ENCODE results near the gene PLK5.
"Not testable (repeated sequence)": the region's sequence is repeated elsewhere in the genome, so short reads cannot be mapped to it uniquely, and the experiment has no call there.

Gene PLK5

GRCh38 chr19:1532003-1532402, 8.1 kb downstream of the PLK5 start:
- H3K27ac ChIP-seq, result no peak overlapping the region
- TF ChIP-seq, protein P1, sequence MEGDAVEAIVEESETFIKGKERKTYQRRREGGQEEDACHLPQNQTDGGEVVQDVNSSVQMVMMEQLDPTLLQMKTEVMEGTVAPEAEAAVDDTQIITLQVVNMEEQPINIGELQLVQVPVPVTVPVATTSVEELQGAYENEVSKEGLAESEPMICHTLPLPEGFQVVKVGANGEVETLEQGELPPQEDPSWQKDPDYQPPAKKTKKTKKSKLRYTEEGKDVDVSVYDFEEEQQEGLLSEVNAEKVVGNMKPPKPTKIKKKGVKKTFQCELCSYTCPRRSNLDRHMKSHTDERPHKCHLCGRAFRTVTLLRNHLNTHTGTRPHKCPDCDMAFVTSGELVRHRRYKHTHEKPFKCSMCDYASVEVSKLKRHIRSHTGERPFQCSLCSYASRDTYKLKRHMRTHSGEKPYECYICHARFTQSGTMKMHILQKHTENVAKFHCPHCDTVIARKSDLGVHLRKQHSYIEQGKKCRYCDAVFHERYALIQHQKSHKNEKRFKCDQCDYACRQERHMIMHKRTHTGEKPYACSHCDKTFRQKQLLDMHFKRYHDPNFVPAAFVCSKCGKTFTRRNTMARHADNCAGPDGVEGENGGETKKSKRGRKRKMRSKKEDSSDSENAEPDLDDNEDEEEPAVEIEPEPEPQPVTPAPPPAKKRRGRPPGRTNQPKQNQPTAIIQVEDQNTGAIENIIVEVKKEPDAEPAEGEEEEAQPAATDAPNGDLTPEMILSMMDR (conservative IDR thresholded peaks at IDR 0.05), result no peak

DNA sequence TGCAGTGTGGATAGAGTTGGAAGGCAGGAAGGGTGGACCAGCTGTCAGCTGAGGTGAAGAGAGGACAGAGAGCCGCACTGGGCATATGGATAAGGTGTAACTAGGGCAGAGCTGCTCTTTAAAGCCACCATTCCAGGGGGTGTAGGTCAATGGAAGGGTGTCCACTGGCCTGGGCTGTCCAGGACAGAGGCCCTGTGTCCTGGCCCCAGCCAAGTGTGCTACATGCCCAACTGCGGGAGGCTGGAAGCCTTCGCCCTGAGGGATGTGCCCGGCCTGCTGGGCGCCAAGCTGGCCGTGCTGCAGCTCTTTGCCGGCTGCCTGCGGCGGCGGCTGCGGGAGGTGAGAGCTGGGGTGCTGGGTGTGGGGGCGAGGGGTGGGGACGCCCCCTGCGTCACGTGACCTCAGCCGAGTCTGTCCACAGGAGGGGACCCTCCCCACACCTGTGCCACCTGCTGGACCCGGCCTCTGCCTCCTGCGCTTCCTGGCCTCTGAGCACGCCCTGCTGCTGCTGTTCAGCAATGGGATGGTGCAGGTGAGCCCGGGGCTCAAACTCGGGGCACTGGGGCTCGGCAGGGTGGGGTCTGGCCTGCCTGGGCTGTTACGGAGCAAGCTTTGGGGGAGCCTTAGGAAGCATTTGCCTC, 9.8 kb downstream of the PLK5 start:
- TF ChIP-seq, protein P1 (conservative IDR thresholded peaks at IDR 0.05), result no peak

GRCh38 chr19:1534972-1535371, 11.1 kb downstream of the PLK5 start:
- no peak overlapping the region for H3K27ac ChIP-seq
- TF ChIP-seq, protein P1 (conservative IDR thresholded peaks at IDR 0.05), result no peak

More for the DNA sequence above, 9.8 kb downstream of the PLK5 start:
- no peak overlapping the region for H3K27ac ChIP-seq

DNA sequence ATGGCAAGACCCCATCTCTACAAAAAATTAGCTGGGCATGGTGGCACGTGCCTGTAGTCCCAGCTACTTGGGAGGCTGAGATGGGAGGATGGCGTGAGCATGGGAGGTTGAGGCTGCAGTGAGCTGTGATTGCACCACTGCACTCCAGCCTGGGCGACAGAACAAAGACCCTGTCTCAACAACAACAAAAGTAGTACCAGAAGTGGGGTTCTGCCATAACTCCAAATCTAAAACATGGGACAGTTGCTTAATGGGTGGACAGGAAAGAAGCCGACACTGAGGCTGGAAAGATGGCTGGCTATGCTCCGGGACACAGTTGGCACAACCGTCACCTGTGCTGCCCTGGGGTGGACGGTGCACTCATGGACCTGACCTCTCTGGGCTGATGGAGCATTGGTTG, 11.8 kb downstream of the PLK5 start:
- H3K27ac ChIP-seq, result not testable (repeated sequence)

GRCh38 chr19:1538978-1539377, 15.1 kb downstream of the PLK5 start:
- H3K27ac ChIP-seq, result no peak overlapping the region
- TF ChIP-seq, protein P1 (conservative IDR thresholded peaks at IDR 0.05), result no peak

DNA sequence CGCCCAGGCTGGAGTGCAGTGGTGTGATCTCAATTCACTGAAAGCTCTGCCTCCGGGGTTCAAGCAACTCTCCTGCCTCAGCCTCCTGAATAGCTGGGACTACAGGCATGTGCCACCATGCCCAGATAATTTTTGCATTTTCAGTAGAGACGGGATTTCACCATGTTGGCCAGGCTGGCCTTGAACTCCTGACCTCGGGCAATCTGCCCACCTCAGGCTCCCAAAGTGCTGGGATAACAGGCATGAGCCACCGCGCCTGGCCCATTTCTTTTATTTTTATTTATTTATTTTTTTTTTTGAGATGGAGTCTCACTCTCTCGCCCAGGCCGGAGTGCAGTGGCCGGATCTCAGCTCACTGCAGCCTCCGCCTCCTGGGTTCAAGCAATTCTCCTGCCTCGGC, 15.9 kb downstream of the PLK5 start:
- H3K27ac ChIP-seq, result not testable (repeated sequence)

DNA sequence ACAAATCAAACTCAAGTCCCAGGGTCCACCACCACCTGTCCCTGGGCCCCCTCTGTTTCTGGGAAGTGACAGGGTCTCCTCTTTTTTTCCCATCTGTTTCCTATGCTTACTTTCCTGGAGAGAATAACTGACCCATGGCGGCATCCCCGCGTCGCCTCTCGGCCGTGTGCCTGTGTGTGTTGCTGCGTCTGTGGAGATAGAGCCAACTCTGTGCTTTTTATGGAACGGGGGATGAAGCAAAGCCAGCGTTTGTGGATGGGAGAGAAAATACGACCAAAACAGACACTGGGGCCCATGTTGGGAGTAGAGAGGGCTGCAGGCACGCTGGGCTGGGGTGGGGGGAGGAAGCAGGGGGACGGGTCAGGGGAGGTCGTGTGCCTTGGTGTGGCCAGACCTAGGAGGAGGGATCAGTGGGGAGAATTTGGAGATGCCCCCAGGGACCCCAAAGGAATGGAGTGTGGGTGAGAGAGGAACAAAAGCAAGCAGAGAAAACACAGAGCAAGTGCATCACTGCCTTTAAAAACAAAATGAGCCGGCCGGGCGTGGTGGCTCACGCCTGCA, 16.6 kb downstream of the PLK5 start:
- TF ChIP-seq, protein P1 (conservative IDR thresholded peaks at IDR 0.05), result no peak
- no peak overlapping the region for H3K27ac ChIP-seq

GRCh38 chr19:1549332-1549945, 25.6 kb downstream of the PLK5 start:
- TF ChIP-seq, protein P1 (conservative IDR thresholded peaks at IDR 0.05), result no peak
- no peak overlapping the region for H3K27ac ChIP-seq

Data from VCaP (cell line).